Temporal lobe (tissue), 2 donors: ENCODE results near the gene IDH3B. TPM values are rescaled to one million over a fixed set of nuclear protein-coding genes. Genes with fewer than 3 reads are reported as not detected.

ENCODE experiments used
- small RNA-seq: library from RNA; depleted of rRNA; stranded (forward); fragments of <200 nt; gene quantifications from one replicate; pipeline ENCODE3, GENCODE V24; 2014; ENCODE audit warnings: low replicate concordance
- total RNA-seq: library from RNA; depleted of rRNA; stranded (reverse); fragments of >200 nt; gene quantifications from one replicate; pipeline ENCODE4 v1.2.3, GENCODE V29; 2014

The IDH3B gene
- total RNA-seq, 1 donor from 2014 or later: 62.2 TPM

Small RNAs within 50 kb of the gene (small RNA-seq; reads per million reads assigned to genes)
- gene SNORA51 (not detected), gene SNORD110 (not detected), gene SNORD56 (not detected), gene SNORD57 (not detected), gene SNORD86 (not detected)

Other genes starting within 250 kb of the IDH3B start
- gene SNRPB, start 193.4 kb downstream of the IDH3B start, total RNA-seq: 35.4 TPM
- 10.1 TPM for gene ZNF343, start 155.3 kb downstream of the IDH3B start, total RNA-seq
- 3.4 TPM for gene TMC2, start 127.6 kb downstream of the IDH3B start, total RNA-seq
- 93.7 TPM for gene NOP56, start 11.6 kb downstream of the IDH3B start, total RNA-seq
- gene EBF4, start 28.6 kb upstream of the IDH3B start, total RNA-seq: 10.6 TPM
- 10.1 TPM for gene CPXM1, start 136.4 kb upstream of the IDH3B start, total RNA-seq
- gene C20orf141, start 150.8 kb upstream of the IDH3B start, total RNA-seq: not detected
- not detected for gene TMEM239, start 152.1 kb upstream of the IDH3B start, total RNA-seq
- 17.2 TPM for gene PCED1A, start 176.4 kb upstream of the IDH3B start, total RNA-seq
- 48.9 TPM for gene VPS16, start 176.5 kb upstream of the IDH3B start, total RNA-seq
- gene PTPRA, start 209.3 kb upstream of the IDH3B start, total RNA-seq: 90.0 TPM